ENCODE results near the gene NPC2.
"Not testable (repeated sequence)": the region's sequence is repeated elsewhere in the genome, so short reads cannot be mapped to it uniquely, and the experiment has no call there.

The NPC2 gene

DNA sequence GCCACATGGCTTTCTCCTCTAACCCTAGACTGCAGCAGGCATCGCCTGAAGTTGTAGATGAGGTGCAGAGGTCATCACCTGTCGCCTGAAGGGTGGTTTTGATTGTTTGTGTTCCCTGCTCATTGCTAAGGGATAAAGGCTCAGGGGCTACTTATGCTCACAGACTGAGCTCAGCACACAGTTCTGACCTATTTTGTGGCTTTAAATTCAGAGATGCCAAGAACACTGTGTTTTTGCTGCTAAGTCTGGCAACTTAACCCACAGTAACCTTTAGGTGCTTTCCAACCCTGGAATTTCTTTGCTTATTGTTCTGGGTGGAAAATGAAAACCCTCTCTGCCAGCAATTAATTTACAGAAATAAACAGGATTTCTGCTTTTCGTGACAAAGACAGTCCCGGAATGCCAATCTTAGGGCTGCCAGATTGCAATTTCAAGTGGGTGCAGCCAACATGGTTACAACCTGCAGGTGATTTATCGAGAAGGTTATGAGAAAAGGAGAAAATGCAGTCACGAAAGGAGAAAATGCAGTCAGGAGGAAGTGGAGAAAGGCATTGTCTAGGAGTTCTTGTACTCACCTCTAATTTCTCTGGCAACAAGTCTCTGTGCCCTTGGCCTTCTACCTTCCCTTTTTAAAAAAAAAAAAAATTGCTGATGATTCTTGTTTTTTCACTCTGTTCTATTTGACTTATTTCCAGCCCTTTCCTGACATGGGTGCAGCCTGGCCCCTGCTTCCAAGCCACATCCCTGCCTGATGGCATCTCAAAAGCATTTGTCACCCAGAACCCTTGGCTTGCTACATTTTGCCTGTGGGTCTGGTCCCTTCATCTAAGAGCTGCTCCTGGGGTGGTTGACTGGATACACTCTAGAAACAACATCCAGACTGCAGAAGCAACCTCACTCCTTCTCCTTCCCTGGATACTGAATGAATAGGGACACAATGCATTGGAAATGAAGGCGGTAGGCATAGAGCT lies 23.3 kb downstream of the NPC2 start:
- no peak for DNase-seq (ENCODE audit: low read depth, low spot score)

DNA sequence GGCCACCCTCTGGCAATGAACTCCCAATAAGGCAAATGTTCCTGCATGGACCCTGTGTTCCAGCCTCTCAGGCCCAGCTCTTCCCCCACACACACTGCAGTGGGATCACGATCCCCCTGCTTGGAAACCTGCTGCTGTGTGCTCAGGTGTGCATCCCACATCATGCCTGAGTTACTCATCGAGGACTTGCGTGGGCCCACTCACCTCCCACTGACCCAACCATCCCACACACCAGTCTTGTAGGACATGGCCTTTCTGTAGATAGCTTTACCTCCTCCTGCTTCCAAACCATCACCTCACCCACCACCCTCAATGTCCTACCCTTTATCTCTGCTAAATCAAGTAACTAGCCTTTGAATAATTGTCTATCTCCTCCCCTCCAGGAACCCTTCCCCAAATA lies 24.6 kb downstream of the NPC2 start:
- no peak for DNase-seq (ENCODE audit: low read depth, low spot score)

DNA sequence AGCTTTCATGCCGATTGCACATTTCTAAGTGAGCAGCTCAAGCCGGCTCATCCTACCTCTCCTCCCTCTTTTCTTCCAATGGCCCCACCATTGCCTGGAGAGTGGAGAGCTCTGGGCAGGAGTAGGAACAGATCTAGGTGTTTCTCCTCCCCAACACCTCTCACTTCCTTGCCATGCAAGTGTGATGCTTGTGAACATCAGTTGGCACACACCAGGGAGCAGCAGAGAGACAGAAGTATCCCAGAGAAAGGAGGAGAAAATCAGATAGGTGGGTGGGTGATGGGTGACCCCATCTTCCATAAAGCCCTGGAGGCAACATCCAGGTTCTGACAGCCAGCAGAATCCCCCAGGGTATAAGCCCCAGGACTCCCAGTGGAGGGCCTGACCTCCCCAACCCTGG lies 27.8 kb downstream of the NPC2 start:
- no peak for DNase-seq (ENCODE audit: low read depth, low spot score)

DNA sequence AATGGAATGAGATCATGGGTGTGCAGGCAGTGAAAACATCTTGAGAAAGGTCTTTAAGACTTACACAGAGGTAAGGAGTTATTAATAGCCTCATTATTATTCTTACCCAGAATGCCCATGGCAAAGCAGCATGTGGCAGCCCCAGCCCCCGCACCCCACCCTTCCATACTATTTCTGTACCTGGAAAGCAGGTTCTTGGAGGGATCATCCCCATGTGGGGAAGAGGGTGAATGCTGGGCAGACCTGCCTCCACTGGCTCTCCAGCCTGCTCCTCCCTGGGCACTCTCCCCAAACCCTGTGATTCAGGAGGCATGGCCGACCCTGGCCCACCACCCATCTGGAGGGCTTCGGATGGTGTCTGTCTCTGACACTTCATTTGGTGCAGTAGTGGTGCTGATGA lies 28.3 kb downstream of the NPC2 start:
- no peak for DNase-seq (ENCODE audit: low read depth, low spot score)

DNA sequence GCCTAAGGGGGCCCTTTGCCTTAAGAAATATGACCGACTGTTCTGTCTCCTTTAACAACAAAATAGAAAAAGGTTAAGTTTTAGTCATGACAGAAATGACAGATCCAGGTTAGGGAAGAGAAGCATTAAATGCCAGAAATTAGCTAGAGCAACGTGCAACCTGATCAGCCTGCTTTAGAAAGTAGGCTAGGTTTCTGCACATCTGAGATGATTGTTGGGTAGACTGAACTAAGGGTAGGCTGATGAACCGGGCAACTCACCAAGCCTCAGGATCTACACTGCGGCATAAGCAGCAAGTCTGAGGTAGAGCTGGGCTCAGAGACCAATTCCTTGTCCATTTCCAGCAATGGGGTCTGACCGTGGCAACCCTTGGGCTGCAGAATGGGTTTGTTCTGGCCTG lies 29.4 kb downstream of the NPC2 start:
- no peak for DNase-seq (ENCODE audit: low read depth, low spot score)

DNA sequence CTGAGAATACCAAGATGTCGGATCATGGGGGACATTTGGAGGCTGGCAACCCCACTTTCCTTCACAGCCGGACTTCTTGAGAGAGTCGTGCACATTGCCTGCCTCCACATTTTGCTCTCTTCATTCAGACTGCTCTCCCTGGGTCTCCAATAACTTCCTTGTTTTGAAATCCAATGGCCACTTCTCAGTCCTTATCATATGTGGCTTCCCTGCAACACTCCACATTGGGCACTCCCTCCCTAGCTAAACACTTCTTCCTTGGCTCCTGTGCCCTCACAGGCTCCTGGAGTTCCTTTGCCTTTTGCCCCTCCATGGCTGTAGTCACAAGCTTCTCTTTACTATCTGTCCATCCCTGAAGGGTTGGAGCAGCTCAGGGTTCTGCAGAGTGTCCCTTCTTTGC lies 30.1 kb downstream of the NPC2 start:
- no peak for DNase-seq (ENCODE audit: low read depth, low spot score)

DNA sequence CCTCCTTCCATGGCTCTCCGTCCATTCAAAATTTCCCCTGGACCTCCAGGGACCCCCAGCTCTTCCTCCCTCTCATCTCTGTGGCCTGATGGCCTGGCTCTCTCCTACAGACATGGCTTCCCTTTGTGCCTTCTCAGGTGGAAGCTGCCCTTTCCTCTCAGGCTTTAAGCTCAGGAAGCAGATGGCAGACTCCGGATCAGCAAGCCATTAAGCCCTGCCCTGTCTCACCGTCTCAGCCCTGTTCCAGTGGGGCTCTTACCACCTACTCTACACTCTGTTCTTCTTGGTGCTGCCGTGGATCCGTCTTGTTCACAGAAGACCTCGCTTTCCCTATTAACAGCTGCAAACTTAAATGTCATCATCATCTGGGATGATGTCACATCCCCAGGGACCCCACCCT lies 33.1 kb downstream of the NPC2 start:
- DNase-seq (ENCODE audit: low read depth, low spot score): no peak

DNA sequence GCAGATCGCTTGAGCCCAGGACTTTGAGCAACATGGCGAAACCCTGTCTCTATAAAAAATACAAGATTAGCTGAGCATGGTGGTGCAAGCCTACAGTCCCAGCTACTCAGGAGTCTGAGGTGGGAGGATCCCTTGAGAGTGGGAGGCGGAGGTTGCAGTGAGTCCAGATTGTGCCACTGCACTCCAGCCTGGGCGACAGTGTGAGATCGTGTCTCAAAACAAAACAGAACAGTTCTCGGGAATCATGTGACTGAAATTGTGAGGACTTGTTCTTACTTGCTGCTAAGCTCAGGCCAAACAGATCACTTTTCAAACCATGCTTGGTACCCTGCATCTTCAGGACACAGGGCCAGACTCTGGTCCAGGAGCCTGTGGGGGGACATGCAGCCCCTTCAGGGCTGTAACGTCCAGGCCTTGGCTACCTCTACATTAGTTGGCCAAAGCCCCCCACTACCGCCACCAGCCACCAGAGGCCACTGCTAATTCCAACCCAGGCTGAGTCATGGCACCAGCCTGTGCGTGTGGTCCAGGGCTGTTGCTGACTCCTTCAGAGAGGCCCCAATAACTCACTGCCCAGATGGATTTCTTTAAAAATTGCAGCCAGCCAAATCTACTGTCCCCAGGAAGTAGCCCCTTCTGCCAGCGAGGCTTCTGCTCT lies 33.7 kb downstream of the NPC2 start:
- no peak for DNase-seq (ENCODE audit: low read depth, low spot score)

DNA sequence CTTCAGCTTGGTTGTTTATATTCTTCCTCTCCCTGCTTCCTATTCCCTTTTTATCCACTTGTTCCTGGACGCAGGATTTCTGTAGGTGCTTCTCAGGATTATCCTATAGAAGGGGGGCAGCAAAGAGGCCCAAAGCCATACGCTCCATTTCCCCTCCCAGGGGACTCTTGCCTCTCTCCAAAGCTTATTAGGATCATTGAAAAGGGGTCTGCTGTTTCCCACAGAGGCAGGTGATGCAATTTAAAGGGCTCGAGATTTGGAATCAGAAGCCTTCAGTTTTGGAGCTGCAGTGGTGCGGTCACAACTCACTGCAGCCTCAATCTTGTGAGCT lies 35.6 kb downstream of the NPC2 start:
- DNase-seq (ENCODE audit: low read depth, low spot score): no peak

DNA sequence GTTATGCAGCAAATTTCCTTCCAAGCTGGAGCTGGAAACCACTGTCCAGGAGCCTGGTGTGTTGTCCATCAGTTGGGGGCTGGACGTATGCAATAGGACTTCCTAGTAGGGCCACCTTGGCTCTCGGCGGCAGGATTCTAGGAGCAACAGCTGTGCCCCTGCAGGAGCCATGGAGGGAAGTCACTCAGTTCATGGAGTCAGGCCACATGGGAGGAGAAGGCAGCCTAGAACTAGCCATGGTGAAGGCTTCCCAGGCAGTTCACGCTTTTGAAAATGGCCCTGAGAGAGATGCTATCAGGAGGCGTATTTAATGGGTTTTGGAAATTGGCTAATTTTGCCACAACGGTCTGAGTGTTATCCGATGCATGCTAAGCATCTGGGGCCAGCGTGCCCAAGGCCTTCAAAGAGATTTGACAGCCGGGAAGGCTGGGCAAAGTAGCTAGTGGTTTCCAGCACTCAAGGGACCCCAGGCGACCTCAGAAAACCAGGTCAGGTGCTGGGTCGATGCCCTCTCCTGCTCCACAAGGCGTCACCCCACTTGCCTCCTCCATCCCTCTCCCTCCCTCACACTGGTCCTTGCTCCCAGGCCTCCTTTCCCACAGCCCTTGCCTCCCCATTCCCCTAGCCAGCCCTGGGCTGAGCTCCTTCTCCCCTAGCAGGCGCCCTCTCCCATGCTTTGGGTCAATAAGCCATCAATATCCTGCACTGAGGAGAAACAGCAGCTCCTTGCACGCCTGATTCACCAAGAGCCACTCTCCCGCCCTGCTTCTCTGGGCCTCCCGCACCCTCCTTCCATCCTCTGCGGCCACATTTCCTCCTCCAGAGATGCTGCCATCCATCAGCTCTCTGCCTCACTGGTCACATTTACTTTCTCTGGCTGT lies 36.2 kb downstream of the NPC2 start:
- no peak for DNase-seq (ENCODE audit: low read depth, low spot score)

DNA sequence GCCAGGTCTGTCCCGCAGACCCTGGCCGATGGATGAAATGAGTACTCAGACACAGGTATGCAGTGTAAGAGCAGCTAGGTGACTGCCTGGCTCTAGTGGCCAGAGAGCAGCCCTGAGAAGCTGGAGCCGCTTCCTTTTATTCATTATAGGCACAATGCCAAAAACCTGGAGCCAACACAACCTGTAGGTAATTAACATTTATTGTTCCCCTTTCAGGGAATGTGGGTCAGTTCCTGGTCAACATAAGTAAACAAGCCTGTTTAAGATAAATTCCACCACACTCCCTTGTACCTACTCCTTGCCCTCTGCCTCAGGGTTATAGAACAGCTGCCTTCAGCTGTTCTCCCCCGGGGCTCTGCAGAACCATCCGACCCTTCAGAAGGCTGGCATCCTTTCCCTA lies 38.7 kb downstream of the NPC2 start:
- DNase-seq (ENCODE audit: low read depth, low spot score): not testable (repeated sequence)

DNA sequence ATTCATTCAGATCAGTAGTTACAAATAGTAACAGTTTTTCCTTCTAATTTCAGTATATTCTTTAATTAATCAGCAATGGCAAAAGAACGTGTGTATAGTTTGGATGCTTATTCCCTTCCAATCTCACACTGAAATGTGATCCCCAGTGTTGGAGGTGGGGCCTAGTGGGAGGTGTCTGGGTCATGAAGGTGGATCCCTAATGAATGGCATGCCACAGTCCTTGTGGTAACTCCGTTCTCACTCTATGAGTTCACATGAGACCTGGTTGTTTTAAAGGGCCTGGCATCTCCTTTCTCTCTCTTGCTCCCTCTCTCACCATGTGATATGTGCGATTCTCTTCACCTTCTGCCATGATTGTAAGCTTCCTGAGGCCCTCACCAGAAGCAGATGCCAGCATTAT lies 48.2 kb downstream of the NPC2 start:
- no peak for DNase-seq (ENCODE audit: low read depth, low spot score)

DNA sequence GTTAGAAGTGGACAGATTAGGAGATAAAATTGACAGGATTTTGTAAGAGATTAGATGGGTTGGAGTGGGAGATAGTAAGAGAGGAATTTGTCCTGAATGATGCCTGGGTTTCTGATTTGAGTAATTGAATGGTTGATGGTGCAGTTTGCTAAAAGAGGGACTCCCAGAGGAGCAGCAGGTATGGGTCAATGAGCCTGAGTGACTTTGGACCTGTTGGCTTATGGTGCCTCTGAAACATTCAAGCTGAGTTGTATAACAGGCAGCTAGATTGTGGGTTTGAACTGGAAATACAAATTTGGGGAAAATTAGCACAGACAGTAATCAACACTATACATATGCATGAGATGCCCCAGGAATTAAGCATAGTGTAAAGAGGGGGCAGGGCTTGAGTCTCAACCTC lies 50.3 kb downstream of the NPC2 start:
- DNase-seq (ENCODE audit: low read depth, low spot score): no peak

DNA sequence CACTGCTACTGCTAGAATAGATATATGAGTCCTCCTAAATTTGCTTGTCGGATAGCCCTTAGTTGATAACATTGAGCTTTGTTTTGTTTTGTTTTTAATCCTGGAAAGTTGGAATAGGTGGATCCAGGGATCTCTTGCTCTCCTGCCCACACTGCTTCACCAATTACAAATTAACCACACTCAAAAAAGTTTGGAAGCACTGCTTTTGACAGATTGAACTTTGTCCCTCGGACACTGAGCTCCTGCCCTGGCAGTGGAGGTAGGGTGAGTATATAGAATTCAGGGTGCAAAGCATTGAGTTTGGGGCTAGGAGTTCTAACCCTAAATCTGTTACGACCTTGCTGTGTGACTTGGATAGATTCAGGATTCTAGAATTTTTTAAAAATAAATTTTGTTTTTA lies 52.0 kb downstream of the NPC2 start:
- DNase-seq (ENCODE audit: low read depth, low spot score): no peak

DNA sequence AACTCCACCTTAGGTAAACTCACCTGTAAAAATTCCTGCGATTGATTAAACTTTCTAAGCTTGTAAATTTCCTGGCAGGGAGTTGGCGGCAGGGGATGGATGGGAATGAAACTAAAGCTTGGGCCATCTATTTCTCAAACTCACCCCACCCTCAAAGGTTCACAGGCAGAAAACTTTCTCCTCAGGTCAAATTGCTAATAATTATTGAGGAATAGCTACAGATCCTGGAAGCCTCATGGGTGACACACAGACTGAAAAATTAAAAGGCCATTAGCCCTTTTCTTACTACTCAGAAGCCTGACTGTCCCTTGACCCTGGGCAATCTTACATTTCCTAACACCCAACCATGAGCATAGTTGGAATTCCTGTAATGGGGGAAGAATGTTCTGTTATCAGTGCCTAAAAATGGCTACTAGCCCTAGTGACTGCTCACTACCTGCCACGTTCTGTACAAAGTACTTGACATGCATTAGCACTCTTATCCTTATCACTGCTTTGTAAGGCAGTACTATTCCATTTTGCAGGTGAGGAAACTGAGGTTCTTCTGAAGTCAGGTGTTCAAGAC lies 54.7 kb downstream of the NPC2 start:
- DNase-seq (ENCODE audit: low read depth, low spot score): no peak

DNA sequence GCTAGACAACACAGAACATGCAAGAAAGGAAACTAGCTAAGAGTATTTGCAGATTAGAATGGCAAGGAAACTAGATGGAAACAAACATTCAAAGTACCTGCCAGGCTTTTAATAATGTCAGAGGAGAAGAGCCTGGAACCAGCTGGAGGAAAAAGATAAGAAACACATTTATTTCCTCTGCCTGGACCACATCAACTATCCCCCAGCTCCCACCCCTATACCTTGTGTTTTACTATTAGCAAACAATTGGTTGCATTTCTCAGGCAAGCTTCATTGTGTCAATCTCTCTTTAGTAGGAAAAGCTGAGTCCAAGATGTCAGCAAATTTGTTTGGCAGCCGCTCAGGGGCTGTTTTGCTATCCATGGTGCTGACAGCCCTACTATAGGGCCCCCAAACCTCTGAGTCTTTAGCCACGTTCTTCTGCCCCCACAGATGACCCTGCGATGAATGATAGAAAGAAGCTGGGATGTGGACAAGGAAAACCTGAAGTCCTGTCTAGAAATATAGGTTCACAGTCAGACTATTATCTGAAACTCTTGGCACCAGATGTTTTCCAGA lies 55.5 kb downstream of the NPC2 start:
- DNase-seq (ENCODE audit: low read depth, low spot score): no peak

DNA sequence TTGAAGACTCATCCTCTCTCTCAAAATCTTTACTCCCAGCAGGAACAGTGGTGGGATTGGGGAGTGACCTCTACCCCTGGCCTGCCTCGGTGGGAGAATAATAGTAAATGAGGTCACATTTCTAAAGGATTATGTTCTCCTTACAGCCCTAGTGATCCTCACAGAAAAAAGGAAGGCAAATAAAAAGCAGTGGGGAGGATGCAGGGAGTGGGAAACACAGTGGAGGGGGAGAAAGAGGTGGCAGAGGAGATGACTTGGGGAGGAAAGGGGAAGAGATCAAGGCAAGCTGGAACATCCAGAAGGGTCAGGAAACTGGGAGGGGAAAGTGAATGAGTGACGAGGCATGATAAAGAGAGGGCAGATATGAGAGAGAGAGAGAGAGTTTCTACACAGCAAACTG lies 58.8 kb downstream of the NPC2 start:
- no peak for DNase-seq (ENCODE audit: low read depth, low spot score)

DNA sequence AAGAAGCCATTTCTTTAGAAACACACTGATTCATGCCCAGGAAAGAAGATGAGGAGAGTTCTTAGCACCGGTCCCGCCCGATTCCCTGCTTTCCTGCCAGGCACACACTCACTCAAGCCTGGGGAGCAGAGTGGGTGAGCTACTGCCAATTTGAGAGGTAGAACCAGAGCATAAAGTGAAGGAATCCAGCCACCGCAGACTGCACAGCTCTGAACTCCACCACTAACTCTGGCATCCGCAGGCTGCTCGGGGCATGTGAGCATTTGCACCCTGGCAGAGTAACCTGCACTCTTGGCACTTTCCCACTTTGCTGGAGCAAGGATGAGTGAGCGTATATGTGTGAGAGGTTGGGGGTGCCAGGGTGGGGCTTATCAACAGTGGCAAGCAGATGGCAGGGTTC lies 63.1 kb downstream of the NPC2 start:
- DNase-seq (ENCODE audit: low read depth, low spot score): no peak
